Measurements from ENCODE around the gene MUC4.

- TF ChIP-seq POLR2A (IDR thresholded peaks at IDR 0.05): no peak
- no peak for TF ChIP-seq CTCF (IDR thresholded peaks at IDR 0.05)
These were observed 99.8 kb downstream of the MUC4 start for GRCh38 chr3:195711813-195712534.

Measured in body of pancreas (tissue), 4 donors.